ENCODE data around the gene DDX49. TPM values are rescaled to one million over a fixed set of nuclear protein-coding genes. Genes with fewer than 3 reads are reported as not detected.
A peak's percentile ranks its signal among the peaks of the same experiment; 100 is the strongest.

The DDX49 gene
- total and polyA plus RNA-seq, 9 of the 15 experiments (the other 6 are each of a cell fraction or from before 2014, with no cell fraction given): 1.1 to 113 (median 45.7) TPM

DNA sequence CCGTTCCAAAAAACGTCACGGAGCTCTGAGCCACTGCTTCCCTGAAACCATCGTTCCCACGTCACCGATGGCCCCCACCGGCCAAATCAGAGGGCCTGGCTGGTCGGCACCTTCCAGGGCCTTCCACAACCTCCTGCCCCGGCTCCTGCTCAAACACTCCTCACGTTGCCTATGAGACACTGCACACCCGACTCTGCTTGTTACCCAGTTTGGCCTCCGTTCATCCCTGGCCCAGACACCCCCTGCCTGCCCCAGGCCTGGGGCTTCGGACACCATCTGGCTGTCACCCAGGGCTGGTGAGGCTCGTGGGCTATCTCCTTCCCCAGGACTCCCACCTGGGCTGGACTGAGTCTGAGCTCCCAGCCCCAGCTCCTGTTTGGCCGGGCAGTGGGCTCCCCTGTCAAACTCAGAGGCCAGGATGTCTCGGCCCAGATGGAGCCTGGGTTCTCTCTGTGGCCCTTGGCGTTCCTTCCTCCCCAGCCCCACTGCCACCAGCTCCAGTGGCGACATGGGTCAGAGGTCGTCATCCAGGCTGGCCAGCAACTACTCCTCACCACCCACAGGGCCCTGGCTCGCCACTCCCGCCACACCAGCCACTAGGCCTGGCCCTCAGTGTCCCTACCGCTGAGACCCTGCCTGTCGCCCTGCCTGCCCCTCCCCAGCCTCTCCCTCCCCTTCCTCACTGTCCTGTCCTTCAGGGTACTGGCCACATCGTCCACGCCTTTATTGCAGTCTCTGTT is 41.3 kb upstream of the DDX49 start:
- intact Hi-C loops (cut with micrococcal nuclease) (no loop called here), in situ Hi-C loops (cut with MboI) (no loop called here)
- Histone ChIP-seq H3K79me2 (ENCODE audit: control insufficient read depth, insufficient read depth, low read length) (no peaks in the 10 kb centered on the region), H2AFZ (ENCODE audit: low read depth, low read length) (no peak overlapping the region), H3K4me3 (no peak overlapping the region), H3K27me3 (ENCODE audit: control insufficient read depth in 2 of 2, insufficient read depth in 2 of 2, low read length in 2 of 2) (no peaks in the 10 kb centered on the region), H3K4me1 (replicated peaks in 1 of 2; ENCODE audit: control insufficient read depth in 2 of 2, insufficient read depth in 2 of 2, low read length in 2 of 2) (peaks cover 5 to 30% of the 10 kb centered on the region in 2 experiments; a peak in 4 of 5 replicates), H4K20me1 (replicated peaks; ENCODE audit: control insufficient read depth, insufficient read depth, low read length) (no peaks in the 10 kb centered on the region), H3K27ac (ENCODE audit: extremely low read depth, low read depth, low read length) (no peak overlapping the region), H3K9me3 (replicated peaks; ENCODE audit: control insufficient read depth, insufficient read depth, low read depth, low read length) (peaks cover 8% of the 10 kb centered on the region), H3K9ac (ENCODE audit: insufficient read depth in 1 of 2, low read depth in 2 of 2, low read length in 2 of 2) (0 out of 4 replicates have a peak overlapping the region, but pooled peaks of 1 of the 2 experiments have one; percentile 9), H3K36me3 (ENCODE audit: control insufficient read depth, insufficient read depth, low read length) (no peaks in the 10 kb centered on the region), H3K4me2 (ENCODE audit: insufficient read depth, low read length) (no peak overlapping the region), H3K9me1 (ENCODE audit: control insufficient read depth, insufficient read depth, low read length) (no peaks in the 10 kb centered on the region)
- POLR2A ChIA-PET: interaction anchor here (0.6 to 1.7 kb wide), 2 partner anchors 15 to 33 kb away, joined by 3 to 7 read pairs; no protein-coding TSS in a partner anchor
- BruUV-seq (replicated peaks): no TSS peak
- no peak for ATAC-seq
- CTCF ChIA-PET (ENCODE audit: low intra/inter-chr PET ratio): no interaction called here
- TF ChIP-seq, protein P1, sequence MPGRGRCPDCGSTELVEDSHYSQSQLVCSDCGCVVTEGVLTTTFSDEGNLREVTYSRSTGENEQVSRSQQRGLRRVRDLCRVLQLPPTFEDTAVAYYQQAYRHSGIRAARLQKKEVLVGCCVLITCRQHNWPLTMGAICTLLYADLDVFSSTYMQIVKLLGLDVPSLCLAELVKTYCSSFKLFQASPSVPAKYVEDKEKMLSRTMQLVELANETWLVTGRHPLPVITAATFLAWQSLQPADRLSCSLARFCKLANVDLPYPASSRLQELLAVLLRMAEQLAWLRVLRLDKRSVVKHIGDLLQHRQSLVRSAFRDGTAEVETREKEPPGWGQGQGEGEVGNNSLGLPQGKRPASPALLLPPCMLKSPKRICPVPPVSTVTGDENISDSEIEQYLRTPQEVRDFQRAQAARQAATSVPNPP (IDR thresholded peaks at IDR 0.05; ENCODE audit: borderline replicate concordance, insufficient read depth, insufficient read length): no peak
- TF ChIP-seq SNIP1 (IDR thresholded peaks at IDR 0.05; ENCODE audit: low read depth) (no peak), POLR2G (IDR thresholded peaks at IDR 0.05; ENCODE audit: low read depth, low read length) (peak; percentile 32; the same call in 1 of the 2 replicates), NFIC (IDR thresholded peaks at IDR 0.05) (no peak), NFIX (CRISPR knock-in tag; IDR thresholded peaks at IDR 0.05; ENCODE audit: low read depth) (no peak)
- TF ChIP-seq, protein P2, sequence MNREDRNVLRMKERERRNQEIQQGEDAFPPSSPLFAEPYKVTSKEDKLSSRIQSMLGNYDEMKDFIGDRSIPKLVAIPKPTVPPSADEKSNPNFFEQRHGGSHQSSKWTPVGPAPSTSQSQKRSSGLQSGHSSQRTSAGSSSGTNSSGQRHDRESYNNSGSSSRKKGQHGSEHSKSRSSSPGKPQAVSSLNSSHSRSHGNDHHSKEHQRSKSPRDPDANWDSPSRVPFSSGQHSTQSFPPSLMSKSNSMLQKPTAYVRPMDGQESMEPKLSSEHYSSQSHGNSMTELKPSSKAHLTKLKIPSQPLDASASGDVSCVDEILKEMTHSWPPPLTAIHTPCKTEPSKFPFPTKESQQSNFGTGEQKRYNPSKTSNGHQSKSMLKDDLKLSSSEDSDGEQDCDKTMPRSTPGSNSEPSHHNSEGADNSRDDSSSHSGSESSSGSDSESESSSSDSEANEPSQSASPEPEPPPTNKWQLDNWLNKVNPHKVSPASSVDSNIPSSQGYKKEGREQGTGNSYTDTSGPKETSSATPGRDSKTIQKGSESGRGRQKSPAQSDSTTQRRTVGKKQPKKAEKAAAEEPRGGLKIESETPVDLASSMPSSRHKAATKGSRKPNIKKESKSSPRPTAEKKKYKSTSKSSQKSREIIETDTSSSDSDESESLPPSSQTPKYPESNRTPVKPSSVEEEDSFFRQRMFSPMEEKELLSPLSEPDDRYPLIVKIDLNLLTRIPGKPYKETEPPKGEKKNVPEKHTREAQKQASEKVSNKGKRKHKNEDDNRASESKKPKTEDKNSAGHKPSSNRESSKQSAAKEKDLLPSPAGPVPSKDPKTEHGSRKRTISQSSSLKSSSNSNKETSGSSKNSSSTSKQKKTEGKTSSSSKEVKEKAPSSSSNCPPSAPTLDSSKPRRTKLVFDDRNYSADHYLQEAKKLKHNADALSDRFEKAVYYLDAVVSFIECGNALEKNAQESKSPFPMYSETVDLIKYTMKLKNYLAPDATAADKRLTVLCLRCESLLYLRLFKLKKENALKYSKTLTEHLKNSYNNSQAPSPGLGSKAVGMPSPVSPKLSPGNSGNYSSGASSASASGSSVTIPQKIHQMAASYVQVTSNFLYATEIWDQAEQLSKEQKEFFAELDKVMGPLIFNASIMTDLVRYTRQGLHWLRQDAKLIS (CRISPR knock-in tag; IDR thresholded peaks at IDR 0.05): no peak
- TF ChIP-seq, protein P3, sequence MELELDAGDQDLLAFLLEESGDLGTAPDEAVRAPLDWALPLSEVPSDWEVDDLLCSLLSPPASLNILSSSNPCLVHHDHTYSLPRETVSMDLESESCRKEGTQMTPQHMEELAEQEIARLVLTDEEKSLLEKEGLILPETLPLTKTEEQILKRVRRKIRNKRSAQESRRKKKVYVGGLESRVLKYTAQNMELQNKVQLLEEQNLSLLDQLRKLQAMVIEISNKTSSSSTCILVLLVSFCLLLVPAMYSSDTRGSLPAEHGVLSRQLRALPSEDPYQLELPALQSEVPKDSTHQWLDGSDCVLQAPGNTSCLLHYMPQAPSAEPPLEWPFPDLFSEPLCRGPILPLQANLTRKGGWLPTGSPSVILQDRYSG (tag; conservative IDR thresholded peaks at IDR 0.05; ENCODE audit: low read depth): no peak
- FAIRE-seq: no peak
- no peak for DNase-seq (ENCODE audit: extremely low read depth in 1 of 4, low spot score in 3 of 4)
- WGBS (ENCODE audit: insufficient coverage, low coverage, missing lambda C conversion rate): 80% methylated on average over 23 of the region's 25 CpGs

Data from K562 (cell line).